Epidermal melanocyte (primary cell): ENCODE results near the gene GFER.
"Not testable (repeated sequence)": the region's sequence is repeated elsewhere in the genome, so short reads cannot be mapped to it uniquely, and the experiment has no call there.

ENCODE experiments used
- DNase-seq: peaks from one replicate; pipeline ENCODE4 v3.0.0; 2011; ENCODE audit warnings: low spot score; ENCODE audit not compliant: insufficient read length

GFER gene

DNA sequence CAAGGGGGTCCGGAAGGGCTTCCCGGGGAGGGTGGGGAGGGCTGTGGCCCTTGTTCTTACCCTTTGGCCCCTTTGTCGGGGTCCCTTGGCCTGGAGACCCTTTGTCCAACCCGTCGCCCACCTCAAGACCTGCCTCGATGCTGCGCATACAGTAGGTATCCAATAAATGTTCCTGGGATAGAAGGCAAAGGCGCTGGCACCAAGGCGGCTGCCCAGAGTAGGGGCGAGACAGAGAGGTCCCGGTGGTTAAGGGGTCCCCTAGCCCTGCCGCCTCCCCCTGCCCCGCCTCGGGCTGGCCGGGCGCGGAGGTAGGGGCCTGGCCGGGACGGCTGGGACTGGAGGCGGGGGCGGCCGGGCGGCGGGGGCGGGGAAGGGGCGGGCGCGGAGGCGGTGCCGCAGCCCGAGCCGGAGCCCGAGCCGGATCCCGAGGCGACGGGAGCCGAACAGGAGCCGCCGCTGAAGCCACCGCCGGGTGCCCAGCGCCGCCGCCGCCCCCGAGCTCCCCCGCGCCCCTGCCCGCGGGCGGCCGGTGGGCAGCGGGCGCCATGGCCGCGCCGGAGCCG lies 42.5 kb downstream of the GFER start, which contains the start of gene NHERF2:
Gene NHERF2, plus strand, starts transcription at position 442 of the 563 bp plus-strand sequence. Its CDS starts 104 bp downstream, at position 546.
- DNase-seq: peak; percentile 78

DNA sequence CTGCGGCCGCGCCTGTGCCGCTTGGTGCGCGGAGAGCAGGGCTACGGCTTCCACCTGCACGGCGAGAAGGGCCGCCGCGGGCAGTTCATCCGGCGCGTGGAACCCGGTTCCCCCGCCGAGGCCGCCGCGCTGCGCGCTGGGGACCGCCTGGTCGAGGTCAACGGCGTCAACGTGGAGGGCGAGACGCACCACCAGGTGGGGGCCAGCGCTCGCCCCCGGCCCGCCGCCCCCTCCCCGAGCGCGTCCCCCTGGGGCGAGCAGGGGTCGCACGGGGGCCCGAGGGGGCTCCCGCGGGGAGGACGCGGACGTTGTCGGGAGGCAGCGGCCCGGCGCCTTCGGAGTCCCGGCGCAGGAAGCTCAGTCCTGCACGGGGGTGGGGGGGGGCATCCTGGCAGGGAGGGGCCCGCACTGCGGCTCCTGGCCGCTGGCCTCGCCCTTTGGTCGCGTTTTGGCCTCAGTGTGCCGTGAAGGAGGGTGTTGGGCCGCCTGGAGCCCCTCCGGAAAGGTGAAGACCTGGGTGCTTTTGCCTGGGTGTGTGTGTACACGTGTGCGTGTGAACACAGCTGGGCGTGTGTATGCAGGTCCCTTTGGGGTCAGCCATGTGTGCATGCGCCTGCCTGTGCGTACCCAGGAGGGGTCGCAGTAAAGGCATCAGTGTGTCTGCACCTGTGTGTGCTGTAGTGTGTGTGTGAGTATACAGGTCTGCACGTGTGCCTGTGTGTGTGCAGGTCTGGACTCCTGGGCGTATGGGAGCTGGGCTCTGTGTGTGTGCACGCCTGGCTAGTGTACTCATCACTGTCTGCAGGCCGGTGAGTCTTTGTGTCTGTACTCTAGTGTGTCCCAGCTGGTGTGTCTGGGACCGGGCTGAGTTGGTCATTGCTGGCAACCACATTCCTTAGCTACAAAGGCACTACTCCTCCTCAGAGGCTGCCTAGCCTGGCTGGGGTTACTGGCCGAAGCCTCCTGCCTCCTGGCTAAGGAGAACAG lies 43.3 kb downstream of the GFER start:
- DNase-seq: no peak

DNA sequence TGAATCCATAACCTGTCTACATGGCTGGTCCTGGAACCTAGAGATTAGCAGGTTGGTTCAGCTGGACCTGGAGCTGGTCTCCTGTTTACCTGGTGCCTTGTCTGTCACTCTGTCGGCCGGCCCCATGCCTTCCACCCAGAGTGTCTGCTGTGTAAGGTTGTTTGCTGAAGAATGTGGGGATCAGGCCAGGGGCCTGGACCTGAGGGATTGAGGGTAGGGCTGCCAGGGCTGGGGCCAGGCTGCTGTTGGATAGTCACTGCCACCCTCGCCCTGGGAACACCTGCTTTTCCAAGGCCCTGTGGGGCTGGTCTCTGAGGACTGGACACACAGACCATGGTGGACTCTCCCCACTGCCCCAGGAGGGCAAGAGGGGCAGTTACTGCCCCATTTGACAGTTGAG lies 44.2 kb downstream of the GFER start:
- DNase-seq: no peak

DNA sequence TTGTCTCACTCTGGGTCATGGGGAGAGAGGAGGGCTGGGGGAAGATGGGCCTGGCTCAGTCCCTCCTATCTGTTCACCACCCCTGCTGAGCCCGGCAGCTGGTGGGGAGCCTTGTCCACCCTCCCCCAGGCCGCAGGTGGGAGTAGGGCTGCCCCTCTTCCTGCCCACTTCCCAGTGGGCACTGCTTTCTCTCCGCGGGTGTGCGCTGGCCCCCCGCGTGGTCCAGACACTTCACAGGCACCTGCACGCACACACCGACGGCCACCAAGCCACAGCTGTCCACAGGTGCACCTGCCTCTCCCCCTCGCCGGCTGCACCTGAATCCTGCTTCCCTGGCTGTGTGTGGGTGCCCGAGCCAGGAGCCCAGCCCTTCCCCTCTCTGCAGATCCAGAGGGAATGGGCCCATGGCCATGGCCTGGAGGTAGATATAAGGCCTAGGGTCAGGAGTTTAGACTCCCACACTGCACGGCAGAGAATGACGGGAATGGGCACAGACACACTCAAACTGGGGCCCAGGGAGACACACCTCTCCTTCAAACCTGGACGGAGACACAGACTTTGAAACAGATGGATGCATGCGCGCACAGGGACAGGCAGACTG lies 44.7 kb downstream of the GFER start:
- no peak for DNase-seq

DNA sequence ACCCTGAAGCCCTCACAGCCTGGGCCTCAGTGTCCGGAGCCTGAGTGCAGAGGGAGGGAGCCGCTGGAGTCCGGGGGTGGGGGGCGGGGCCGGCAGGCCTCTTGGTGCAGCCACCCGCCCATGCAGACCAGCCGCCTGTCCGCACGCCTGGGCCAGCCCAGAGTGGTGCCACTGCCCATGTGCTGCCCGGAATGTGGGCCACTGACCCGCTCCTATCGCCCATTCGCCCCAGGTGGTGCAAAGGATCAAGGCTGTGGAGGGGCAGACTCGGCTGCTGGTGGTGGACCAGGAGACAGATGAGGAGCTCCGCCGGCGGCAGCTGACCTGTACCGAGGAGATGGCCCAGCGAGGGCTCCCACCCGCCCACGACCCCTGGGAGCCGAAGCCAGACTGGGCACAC lies 45.4 kb downstream of the GFER start:
- no peak for DNase-seq

DNA sequence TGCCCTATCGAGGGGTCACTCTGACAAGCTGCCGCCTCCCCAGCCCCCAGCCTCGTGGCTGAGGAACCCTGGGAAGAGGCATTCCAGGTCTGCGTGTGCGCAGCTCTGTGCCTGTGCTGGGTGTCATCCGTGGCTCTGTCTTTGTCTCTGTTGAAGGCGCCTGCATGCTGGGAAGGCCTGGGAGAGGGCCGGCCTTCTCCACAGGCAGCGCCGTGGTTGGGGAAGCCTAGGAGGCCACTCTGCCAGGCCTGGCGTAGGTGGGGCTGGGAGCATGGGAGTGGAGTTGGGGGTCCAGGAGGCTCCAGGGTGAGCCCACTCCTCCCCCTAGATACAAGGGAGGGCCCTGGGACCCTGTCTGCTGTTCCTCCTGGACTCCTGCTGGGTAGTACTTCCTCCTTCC lies 46.0 kb downstream of the GFER start:
- DNase-seq: no peak

DNA sequence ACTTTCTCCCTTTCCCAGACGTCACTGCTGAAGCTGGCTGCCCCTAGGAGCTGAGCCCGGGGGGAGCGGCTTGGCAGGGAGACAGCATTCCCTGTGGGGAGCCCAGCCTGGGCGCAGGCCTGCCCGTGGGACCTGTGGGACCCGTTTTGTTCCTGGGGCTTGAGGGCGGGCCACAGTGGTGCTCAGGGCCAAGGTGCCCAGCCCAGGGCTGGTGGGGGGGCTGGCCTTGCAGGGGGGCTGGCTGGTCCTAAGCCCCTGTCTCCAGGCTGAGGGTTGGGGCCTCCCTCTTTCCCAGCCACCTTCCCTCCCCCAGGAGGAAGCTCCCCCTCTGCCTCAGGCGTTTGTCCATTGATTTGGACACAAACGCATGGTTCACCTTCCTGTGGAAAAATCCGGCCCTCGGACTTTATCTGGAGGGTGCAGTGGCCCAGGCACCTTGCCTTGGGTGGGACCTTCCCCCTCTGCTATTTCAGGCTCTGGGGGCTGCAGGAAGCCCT lies 47.1 kb downstream of the GFER start:
- no peak for DNase-seq

DNA sequence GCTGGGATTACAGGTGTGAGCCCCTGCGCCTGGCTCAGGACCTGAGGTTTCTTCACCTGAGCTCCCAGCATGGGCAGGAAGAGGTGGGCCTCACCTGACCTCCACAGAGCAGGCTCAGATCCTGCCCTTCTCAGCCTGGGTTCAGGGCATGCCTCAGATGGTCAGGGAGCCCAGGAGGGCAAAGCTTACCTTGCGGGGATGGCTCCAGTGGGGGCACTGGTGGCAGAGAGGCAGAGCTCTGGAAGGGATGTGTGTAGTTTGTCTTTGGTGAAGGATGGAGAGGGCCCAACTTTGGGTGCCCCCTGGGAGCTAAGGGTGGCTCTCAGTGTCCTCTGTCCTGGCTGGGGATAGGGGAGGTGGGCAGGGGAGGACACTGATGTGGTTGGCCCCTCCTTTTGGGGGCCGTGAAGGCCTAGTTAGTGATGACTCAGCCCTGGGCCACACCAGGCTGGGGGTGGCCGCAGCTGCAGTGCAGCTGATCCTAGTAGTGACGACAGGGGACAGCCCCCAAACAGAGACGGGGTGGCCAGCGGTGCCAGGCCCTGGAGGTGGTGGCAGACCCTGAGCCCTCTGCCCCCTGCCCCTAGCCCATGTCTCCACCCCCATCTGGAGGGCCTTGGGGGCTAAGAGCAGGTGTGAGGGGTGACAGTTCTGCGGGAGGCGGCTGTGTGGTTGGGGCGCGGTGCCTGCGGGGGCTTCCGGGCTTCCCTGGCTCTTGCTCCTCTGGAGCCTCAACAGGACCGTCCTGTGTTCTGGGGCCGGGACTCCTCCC lies 48.5 kb downstream of the GFER start:
- no peak for DNase-seq

DNA sequence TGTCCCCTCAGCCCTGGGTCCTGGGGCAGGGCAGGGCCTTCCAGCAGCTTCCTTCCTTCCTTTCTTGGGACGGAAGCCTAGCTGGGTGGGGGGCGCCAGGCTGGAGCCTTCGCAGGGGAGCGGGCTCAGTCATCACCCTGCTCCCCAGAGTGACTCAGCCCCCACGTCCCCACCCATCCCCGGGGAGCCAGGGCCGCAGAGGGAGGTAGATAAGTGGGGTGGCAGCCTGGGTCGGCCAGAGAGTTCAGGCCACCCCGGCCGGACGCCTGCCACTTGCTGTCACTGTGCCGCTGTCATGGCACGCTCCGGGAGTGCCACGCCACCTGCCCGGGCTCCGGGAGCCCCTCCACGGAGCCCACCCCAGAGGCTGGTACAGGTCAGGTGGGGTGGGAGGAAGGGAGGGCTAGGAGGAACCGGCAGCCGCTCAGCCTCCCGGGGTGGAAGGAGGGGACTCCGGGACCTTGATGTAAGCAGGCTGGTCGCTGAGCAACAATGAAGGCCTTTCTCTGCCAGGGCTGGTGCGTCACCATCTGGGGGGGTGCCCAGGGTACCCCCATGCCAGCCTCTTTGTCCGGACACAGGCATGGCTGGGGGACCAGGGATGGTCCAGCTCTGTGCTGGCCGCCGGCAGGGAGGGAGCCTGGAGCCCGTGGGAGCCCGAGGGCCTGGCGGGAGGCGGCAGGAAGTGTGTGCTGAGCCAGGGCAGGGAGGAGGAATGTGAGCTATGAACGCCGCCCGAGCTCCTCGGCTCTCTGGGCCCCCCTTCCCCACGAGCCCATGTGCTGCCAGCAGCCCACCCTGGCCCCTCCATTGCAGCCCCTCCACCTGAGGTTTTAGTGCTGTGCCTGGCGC lies 49.3 kb downstream of the GFER start:
- DNase-seq: peak; percentile 82

DNA sequence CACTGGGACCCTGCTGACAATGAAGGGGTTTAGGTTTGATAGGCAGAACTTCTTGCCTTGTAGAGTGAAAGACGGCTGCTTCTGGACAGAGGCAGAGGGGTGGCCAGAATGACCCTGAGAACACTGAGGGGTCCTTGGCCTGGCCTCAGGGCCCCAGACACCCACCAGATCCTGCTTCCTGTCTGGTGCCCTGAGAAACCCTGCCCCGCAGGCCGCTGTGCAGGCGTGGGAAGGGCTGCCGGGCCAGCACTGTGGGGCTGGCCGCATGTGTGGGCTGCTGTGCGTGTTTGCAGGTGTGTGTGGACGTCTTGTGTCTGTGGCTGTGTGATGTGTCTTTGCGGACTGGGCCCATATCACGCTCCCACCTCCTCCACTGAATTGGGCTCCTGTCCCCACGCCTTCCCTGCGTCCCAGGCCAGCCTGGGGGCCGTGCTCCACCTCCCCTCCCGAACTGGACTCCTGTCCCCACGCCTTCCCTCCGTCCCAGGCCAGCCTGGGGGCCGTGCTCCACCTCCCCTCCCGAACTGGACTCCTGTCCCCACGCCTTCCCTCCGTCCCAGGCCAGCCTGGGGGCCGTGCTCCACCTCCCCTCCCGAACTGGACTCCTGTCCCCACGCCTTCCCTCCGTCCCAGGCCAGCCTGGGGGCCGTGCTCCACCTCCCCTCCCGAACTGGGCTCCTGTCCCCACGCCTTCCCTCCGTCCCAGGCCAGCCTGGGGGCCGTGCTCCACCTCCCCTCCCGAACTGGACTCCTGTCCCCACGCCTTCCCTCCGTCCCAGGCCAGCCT lies 50.1 kb downstream of the GFER start:
- DNase-seq: not testable (repeated sequence)

DNA sequence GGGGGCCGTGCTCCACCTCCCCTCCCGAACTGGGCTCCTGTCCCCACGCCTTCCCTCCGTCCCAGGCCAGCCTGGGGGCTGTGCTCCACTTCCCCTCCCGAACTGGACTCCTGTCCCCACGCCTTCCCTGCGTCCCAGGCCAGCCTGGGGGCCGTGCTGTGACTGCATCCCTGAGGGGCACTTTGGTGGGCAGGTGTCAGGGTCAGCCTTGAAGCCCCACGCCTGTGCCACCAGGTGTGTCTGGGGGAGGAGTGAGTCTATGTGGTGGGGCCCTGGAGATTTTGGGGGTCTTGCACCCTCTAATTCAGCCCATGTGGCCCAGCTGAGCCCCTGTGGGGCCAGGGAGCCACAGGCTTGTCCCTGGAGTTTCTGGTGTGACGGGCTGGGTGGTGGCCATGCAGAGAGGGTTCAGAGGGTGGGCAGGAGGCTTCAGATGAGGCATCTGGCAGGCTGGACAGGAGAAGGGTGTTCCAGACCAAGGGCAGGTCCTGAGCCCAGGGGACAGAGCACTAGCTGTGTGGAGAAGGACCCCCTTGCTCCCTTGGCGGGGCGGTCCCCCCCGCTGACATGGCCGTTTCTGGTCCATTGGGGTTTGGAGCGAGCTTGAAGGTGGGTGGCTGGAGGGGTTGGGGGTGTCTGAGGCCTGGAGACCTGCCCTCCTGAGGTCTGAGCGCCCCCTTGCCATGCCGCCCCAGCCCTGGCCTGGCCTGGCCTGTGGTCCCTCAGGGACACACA lies 50.9 kb downstream of the GFER start:
- DNase-seq: no peak

DNA sequence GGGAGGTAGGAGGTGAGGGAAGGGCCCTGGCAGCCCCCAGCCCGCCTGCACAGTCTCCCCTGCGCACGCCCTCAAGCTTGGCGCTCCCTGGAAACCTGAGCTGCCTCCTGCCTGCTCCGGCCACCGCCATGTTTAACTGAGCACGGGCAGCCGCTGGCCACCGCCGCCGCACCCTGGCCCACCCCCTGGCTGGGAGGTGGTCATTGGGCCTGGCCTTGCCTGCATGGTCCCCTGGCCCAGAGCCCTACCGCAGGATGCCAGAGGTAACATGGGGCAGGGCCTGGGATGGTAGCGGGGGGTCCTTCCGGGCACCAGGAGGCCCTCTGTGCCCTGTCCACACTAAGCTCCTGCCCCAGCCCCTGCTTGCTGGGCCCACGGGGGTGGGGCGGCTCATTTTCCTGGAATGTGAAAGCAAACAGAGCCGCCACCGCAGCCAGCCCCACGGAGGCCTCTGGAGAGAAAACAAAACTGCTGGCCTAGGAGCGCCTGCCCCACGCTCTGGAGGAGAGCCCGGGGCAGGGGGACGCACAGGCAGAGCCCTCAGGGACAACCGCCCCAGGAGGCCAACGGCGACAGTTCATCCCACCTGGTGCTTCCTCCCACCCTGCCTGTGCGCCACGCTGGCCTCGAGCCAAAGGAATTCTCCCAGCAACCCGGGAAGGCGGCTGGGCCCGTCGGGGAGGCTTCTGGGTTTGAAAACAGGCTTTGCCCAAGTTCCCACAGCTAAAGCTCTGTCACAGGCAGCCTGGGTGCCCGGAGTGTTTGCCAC lies 51.6 kb downstream of the GFER start:
- DNase-seq: no peak

DNA sequence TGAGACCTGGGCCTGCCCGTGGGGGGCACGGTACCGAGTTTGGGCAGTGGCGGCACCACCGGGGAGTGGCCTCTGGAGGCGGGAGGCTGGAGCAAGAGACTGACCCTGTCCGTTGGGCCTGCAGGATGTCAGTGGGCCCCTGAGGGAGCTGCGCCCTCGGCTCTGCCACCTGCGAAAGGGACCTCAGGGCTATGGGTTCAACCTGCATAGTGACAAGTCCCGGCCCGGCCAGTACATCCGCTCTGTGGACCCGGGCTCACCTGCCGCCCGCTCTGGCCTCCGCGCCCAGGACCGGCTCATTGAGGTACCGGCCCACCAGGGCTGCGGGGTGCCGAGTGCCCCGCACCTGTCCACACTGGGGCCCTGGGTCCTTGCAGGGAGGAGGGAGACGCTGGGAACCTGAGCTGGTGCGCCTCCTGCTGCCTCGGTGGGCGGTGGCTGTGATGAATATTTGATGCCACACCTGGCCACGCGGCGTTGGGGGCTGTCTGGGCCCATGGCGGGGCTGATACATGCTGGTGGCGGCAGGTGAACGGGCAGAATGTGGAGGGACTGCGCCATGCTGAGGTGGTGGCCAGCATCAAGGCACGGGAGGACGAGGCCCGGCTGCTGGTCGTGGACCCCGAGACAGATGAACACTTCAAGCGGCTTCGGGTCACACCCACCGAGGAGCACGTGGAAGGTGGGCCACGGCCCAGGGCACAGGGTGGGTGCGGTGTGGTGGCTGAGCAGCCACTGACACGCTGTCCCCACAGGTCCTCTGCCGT lies 52.4 kb downstream of the GFER start:
- DNase-seq: no peak

DNA sequence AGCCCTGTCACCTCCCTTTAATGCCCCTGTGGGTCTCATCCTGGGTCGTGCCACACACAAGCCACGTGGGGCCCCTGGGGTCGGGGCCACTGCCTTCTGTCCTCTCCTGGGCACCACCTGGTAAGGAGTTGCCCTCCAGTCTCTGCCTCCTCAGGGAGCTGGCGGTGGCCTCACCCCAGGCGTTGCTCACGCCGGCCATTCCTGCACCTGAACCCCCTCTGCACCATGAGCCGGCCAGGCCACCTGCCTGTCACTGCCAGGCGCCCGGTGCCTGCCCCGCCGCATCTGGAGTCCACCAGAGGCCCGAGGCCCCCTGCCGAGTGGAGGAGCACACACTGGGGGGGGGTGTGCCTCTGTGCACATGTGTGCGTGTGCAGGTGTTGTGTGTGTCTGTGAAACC lies 53.1 kb downstream of the GFER start:
- no peak for DNase-seq
